ENCODE results near the gene GRAMD4.

GRCh38 chr22:46632646-46633249 lies 12.6 kb downstream of the GRAMD4 start:
- TF ChIP-seq EZH2 (IDR thresholded peaks at IDR 0.05; ENCODE audit: insufficient read depth, poor library complexity, severe bottlenecking) (no peak), EZH2phosphoT487 (IDR thresholded peaks at IDR 0.05; ENCODE audit: insufficient read depth, low read depth) (no peak)
